Fibroblast of skin of left quadriceps (primary cell): ENCODE measurements around the gene PROK1.
A peak's percentile ranks its signal among the peaks of the same experiment; 100 is the strongest.

ENCODE experiments used
- DNase-seq, 2 experiments: peaks; one replicate each; pipeline ENCODE4 v3.0.0-alpha.2; 2013; ENCODE audit warnings: low read depth in 2 of 2

The PROK1 gene

GRCh38 chr1:110488867-110489266 lies 37.9 kb downstream of the PROK1 start:
- DNase-seq, result no peak

GRCh38 chr1:110489406-110489805 lies 38.5 kb downstream of the PROK1 start:
- DNase-seq, result no peak

- no peak for DNase-seq
Observed at GRCh38 chr1:110489973-110490542, 39.1 kb downstream of the PROK1 start.

- no peak for DNase-seq
Observed at GRCh38 chr1:110490791-110491451, 40.0 kb downstream of the PROK1 start.

GRCh38 chr1:110492573-110492972 lies 41.6 kb downstream of the PROK1 start:
- no peak for DNase-seq

GRCh38 chr1:110493059-110493699 lies 42.2 kb downstream of the PROK1 start:
- no peak for DNase-seq

- DNase-seq, result no peak
Observed at GRCh38 chr1:110494036-110494435, 43.1 kb downstream of the PROK1 start.

- DNase-seq, result no peak
Observed at GRCh38 chr1:110494522-110495406, 43.8 kb downstream of the PROK1 start.

GRCh38 chr1:110495926-110496600 lies 45.1 kb downstream of the PROK1 start:
- DNase-seq, result peak; percentile 49

GRCh38 chr1:110498270-110498669 lies 47.3 kb downstream of the PROK1 start:
- no peak for DNase-seq

- DNase-seq, result no peak
Observed at GRCh38 chr1:110501488-110502132, 50.7 kb downstream of the PROK1 start.

- no peak for DNase-seq
Observed at GRCh38 chr1:110502402-110503151, 51.6 kb downstream of the PROK1 start.

- no peak for DNase-seq
Observed at GRCh38 chr1:110503471-110503870, 52.5 kb downstream of the PROK1 start.

GRCh38 chr1:110504226-110504625 lies 53.3 kb downstream of the PROK1 start:
- no peak for DNase-seq

- no peak for DNase-seq
Observed at GRCh38 chr1:110505596-110505995, 54.6 kb downstream of the PROK1 start.

- no peak for DNase-seq
Observed at GRCh38 chr1:110506541-110506940, 55.6 kb downstream of the PROK1 start.
